COLO668 (cell line): ENCODE measurements around the gene KLC1.

Experiments
- DNase-seq: peaks from one replicate; lab custom pipeline; 2025; ENCODE audit not compliant: unreplicated experiment; lab: John Stamatoyannopoulos, UW

The KLC1 gene

DNA sequence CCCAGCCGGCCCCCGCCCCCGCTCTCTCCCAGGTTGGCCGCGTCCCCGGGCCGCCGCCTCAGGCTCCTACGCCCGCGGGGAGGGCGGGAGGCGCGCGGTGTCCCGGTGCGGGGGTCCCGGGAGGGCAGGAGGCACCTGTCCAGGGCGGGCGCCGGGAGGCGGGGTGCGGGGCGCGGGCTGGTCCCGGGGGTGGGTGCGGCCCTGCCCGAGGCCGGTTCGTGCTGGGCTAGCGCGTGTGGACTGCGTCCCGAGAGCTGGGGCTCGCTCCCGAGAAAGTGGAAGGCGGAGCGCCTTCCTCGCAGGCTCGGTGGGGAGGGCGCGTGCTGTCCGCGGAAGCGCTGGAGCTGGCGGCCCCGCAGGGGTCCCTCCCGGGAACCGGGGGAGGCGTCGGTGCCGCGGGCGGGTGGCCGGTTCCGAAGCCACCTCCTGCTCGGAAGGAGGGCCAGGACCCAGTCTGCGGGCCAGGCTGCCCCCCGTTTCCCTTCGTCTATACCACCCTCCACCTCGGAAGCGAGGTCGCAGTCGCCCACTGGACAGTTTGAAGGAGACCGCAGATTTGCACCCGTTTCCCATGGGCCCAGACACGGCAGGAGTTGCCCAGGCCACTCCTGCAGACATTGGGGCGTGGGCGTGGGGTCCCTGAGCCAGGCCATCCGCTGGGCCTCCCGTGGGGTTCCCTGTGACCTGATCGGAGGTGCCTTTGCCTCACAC, 87.2 kb downstream of the KLC1 start:
- peak; percentile 57 for DNase-seq

DNA sequence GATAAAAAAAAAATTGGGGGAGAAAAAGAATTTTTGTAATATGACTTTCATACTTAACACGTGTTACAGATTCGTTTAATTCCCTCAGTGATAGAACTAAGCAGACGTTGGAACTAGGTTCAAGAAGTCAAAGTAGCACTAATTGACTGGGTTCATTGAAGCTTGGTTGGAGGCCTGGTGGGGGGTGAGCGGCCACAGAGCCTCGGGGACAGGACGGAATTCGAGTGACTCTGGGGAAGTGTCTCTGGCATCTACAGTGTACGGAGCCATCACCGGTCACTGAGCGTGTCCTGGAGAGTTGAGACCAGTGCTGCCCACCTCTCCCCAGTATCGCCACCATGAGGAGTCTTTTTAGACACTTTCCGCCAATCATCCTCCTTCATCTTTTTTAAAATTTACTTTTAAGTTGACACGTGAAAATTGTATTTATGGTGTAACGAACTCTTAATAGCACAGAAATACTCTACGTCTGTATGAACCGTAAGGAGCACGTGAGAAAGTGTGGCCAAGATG, 87.9 kb downstream of the KLC1 start:
- DNase-seq = no peak

DNA sequence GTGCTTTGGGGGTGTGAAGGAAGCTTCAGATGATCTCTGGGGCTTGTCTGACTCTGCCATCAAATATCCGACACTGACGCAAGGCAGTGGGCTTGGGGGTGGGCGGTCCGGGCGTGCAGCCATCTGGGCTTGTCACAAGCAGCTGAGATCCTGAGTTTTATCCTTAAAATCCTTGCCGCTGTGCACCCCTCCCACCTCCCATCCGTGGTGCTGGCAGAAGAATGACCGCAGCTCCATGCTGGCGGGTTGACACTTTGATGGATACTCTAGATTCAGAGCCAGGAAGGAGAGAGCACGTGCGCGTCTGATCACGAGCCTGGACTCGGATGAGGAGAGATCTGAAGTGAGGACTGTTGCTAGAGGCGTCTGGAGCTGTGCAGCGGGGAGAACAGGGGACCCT, 89.6 kb downstream of the KLC1 start:
- no peak for DNase-seq

DNA sequence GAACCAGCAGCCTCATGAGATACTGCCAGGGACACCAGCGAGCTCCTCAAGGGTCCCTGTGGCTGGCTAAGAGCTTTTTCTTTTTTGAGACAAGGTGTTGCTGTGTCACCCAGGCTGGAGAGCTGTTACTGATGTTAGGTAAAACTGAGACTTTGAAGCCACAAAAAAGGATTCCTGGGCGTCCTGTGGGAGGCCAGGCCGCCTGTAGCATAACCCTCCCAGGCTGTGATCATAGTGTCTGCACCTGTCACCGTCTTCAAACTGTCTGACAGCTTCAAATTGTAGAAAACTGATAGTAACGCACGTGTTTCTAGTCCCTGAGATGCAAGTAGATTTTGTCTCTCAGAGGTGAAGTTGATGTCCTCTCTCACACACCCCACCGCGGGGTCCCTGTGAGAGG, 90.7 kb downstream of the KLC1 start:
- DNase-seq = no peak

DNA sequence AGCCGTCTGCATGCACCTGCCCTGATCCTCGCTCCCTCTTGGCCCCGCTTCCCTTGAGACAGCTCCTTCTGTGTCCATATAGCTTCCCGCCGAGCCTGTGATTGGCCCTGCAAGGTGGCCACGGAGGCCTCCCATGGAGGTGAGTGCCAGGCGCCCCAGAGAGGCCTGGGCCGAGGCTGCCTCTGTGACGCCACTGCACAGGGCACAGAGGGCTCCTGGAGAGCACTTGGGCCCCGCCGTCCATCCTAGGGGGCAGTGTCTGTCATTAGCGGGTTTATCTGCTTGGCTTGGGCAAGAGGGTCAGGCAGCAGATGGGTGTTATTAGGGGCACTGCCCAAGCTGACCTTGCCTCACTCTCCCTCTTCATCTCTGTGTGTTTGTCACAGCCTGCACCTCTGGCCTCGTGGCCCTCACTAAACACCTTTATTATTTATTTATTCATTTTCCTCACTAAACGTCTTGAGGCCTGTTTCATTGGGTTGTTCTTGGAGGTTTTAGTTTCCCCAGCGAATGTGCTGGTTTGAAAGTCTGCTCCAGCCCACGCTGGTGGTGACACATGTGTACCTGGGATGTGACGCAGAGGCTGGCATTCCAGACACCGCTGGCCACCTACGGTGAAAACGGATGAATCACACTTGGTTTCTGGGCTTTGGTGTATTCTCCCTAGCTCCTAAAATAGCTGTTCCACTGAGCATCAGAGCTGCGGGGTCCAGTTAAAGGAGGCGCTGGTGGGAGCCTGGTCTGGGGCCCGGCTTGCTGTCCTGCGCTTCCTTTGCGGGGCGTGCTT, 92.5 kb downstream of the KLC1 start:
- no peak for DNase-seq

DNA sequence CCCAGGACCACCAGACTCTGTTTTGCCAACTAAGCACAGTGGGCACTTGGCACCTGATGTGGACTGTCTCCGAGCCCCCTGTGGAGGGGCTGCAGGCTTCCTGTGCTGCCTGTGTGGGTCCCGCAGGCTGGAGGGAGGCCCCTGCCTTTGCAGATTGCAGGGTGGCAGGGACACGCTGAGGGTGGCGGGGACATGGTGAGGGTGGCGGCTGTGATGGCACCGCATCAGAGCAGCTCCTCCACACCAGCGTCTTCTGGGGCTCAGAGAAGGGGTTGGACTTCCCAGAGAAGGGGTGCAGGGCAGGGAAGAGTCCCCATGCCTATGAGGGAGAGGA, 94.7 kb downstream of the KLC1 start:
- DNase-seq = no peak

DNA sequence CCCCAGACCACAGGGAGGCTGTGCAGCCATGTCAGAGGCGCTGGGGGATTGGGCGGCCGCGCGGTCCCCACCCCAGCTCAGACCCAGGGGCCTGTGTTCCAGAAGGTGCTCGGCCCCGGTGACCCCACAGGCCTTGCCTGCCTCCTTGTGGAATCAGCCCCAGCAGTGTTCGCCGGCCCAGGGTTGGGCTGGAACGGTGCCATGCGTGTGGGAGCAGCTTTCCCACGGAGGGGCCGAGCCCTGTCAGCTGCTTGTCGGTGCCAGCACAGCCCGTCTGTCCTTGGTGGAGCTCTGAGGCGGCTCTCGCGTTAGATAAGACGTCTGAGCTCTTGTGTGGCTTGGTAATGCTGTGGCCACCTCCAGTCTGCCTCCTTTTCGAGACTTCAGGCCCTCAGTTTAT, 95.1 kb downstream of the KLC1 start:
- no peak for DNase-seq

DNA sequence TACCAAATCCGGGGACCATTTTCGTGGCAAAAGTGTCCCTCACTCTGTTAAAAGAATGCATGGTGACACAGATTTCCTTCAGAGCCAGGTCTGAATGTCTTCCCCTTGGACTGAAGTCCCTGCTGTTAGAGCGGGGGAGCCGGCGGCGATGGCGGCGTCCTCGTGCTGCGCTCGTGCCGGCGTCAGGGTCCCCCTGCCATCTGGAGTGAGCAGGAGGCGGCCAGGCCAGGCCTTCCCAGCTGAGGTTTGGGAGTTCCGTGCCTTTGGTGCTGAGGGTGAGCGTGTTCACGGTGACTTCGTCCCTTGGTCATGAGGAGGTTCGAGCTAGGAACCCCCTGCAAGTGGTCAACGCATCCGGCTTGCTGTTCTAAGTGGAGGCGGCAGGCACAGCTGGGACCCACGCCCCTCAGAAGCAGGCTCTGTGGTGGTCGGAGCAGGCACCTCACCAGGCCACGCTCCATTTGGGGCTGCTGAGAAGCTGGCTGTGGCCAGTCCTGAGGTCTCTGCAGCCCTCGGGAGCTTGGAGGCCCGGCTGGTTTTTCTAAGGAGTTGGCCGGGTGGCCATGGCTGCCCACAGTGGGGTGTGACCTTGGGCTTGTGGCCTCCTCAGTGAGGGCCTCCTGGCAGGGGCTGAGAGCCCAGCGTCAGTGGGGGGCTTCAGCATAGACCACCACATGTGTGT, 96.1 kb downstream of the KLC1 start:
- no peak for DNase-seq

DNA sequence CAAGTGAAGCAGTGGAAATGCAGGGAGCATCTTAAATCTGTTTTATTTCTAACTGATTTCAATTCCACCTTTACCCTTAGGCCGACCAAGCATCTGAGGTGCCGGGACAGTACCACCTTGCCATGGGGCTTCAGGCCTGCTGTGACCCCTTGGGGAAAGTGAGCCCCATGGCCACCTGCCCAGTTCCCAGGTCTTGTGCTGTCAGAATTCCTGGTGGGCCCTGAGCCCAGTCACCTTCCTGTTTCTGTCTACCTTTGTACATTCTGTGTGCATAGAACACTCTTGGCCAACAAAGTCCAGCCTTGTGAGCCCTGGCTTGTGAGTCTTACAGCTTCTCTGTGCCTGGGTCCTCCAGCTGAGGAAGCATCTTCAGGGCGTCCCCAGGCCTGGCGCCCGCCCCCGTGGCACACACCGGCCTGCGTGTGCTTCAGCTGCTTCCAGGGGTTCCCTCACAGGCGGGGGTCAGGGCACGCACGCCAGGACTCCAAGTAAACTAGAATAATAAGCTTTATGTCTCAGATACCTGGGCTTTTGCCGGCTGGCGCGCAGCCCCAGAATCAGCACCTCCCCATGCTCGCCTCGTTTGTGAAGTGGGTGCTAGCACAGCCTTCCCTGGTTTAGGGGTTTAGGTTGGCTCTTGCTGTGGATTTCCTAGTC, 96.9 kb downstream of the KLC1 start:
- DNase-seq = no peak

DNA sequence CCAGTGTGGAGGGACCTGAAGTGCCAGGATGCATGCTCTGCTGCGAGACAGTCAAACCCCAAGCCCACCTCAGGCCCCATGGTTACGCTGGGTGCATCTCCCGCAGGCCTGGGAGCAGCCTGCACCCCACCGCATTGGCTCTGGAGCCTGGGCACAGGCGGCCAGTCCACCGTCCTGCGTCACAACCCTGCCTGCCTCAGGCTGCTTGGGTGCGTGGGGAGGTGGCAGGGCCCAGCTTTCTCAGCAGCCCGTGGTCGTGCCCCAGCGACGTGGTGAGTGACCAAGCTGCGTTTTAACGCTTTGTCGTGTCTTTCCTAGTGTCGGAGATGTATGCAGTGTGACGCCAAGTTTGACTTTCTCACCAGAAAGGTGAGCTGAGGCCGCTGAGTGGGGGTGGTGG, 97.5 kb downstream of the KLC1 start:
- DNase-seq = no peak

DNA sequence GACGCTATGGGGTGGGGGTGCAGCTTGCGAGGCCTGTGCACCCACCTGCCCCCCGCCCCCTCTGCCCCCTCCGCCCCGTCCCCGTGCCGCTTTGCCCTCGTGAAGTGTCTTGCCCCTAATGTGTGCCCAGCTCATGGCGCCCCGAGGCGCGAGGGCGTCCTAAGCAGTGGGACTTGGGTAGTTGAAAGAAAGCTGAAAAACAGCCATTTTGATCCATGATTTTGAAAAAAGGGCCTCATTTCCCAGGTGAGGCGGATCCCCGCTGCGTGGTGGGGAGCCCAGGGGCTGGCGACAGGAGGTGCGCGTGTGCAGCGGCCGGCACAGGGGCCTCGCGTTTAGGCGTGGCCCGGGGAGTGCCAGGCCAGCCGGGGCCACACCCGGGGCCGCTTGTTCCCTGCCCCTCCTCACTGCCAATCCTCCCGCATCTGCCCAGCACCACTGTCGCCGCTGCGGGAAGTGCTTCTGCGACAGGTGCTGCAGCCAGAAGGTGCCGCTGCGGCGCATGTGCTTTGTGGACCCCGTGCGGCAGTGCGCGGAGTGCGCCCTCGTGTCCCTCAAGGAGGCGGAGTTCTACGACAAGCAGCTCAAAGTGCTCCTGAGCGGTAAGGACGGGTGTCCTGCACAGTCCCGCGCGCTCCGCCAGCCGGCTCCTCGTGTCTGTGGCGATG, 98.4 kb downstream of the KLC1 start:
- no peak for DNase-seq

DNA sequence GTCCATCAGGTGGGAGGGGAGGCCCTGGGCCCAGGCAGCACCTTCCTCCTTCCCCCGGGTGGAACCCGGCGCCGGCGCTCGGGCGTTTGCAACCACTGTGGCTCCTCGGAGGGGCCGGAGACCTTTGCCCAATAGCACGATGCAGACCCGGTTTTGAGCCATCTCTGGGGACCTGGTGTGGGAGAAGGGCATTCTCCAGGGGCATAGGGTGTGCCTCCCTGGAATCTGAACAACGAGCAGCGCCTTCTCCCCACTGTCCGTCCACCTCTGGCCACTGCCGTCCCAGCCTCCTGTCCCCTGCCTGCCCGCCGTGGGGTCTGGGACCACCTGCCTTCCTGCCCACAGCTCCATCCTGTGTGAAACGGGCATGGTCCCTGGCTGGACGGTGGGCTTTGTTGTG, 99.1 kb downstream of the KLC1 start:
- DNase-seq = no peak

DNA sequence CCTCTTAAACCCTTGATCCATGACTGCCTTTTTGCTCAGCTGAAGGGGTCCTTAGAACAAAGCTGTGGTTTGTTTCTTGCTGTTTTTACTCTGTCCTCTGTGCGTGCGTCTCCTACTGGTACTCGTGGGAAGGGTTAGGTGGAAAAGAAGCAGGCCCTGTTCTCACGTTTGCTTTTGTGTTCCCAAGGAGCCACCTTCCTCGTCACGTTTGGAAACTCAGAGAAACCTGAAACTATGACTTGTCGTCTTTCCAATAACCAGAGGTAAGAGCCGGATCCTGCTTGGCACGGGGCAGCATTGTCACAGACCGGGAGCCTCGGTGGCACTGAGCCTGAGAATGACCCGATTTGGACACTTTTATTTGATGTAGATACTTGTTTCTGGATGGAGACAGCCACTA, 99.7 kb downstream of the KLC1 start:
- DNase-seq = no peak

DNA sequence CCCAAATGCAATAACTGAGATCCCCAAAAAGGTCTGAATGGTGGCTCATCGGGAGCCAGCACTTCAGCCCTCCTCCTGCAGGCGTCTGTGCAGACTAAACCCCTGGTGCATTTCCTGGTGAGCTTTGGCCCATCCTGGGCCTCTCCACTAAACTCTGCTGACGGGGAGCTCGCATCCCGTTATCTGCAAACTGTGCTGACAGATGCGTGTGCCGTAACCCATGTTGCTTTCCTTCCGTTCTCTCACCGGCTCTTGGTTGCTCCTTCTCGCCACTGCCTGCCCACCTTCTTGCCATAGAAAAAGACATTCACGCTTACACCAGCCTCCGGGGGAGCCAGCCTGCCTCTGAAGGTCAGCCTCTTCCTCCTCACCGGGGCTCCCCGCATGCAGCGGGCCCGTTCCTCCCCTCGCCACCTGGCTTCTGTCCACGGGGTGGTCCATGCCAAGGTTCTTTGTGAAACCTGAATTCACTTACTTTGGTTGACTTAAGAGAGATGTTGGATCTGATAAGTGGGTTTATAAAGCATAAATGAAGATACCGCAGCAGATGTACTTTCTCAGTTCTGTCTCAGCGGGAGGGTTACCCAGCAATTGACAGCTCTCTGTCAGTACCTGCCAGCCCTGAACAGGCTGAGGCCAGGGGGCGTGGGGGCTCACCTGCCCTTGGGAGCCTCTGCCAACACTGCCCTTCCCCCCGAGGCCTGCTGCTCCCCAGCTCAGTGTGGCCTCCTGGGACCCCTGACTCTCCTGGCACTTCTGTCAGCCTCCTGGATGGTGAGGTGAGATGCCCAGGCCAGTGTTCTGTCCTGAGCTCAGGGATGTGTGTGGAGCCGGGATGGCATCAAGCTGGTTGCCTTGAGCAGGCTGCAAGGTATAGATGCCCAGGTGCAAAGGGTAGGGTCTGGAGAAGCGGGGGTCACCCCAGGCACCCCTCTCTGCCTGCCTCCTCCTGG, 100.8 kb downstream of the KLC1 start:
- DNase-seq = peak; percentile 22

DNA sequence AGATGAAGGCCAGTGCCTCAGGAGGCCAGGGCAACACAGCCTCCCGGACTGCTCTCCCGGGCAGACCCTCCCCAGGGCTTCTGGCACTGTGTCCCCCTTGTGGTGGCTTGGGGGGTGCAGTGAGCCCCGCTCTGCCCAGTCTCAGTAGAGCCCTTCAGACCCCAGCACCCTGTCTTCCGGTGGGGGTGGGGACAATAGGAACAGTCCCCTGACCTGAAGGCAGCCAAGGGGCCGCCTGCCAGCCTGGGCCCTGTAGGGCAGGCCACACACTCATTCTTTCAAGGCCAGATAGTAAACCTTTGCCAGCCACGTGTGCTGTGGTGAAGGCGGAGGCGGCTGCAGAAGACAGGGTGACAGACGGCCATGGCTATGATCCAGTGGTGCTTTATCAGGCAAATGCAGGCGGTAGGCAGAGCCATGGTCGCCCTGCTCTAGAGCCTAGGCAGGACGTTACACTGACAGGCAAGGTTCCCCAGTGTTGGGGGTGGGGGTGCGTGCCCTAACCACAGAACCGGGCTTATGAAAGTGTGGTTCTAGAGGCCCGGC, 101.6 kb downstream of the KLC1 start:
- DNase-seq = no peak

DNA sequence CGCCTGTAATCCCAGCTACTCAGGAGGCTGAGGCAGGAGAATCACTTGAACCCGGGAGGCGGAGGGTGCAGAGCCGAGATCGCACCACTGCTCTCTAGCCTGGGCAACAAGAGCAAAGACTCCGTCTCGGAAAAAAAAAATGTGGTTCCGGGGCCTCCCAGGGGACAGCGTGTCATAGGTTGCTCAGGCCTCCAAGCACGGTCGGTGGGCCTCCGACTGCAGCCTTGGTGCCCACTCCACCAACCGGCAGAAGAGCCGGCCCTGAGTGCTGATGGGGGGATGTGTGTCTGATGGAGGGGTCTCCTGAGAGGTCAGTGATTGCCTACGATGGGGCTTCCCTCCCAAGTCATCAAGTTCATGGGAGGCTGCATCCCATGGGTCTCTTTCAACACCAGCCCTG, 102.5 kb downstream of the KLC1 start:
- no peak for DNase-seq

DNA sequence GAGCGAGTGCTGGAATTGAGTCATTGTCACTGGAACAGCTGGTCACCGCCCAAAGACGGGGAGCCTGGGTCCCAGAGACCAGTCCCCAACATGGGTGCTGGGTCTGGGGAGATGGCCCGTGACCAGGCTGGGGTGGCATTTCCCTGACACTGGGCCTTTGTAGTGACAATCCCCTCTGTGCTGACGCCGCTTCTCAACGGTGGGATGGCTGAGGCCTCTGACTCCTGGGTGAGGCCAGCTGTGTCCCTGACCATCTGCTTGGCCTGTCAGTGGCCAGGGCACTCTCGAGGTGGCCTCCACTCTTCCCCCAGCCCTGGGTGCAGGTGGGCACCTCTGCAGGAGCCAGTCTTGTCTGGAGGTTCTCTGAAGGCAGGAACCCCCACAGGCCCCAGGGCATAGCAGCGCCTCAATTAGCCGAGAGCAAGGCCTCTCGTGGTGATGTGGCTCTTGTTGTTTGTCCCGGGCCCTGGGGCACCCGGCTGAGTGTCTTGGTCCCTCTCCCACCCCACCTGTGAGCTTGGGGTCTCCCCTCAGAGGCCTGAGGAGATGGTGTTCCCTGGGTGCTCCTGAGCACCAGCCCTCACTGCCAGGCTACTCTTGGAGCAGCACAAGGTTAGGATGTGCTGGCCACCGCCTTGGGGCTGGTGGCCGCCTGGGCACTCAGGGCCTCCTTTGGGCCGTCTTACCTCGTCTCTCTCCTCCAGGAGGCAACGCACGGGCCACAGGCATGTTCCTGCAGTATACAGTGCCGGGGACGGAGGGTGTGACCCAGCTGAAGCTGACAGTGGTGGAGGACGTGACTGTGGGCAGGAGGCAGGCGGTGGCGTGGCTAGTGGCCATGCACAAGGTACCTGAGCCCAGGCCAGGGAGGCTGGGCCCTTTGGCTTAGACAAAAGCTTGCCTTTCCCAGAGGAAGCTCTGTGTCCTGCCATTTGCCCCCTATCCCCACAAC, 103.2 kb downstream of the KLC1 start:
- no peak for DNase-seq

DNA sequence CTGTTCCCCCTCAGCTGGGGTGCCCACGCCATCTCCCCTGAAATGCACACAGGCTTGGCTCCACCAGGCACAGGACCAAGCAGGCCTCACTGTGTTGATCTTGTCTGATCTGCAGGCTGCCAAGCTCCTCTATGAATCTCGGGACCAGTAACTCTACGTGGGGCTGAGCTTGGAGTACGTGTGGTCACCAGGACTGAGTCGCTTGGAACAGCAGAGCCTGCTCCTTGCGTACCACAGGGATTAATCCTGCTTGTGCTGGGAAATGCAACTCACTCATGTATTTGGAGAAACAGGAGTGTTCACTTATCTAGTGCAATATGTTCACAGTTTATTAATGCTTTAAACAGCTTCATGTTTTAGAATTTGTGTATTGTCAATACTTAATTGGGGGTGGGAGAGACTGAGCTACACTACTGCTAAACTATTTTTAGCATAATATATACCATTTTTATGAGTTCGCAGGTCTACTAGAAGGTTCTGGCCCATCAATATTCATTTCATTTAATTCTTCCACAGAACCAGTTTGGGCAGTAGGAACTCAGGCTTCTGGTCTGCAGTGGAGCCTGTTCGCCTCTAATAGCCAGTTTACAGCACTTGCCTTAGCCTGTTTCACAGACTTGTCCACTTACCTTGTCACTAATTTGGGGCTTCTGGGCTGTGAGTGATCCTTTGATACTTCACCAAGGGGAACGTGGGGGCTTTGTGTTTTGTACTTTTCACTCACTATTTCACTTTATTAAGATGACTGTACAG, 104.0 kb downstream of the KLC1 start:
- DNase-seq = no peak
